IPS-NIHi11 (cell line): Measurements from ENCODE around the gene PDE4D.
"Not testable (repeated sequence)": the region's sequence is repeated elsewhere in the genome, so short reads cannot be mapped to it uniquely, and the experiment has no call there.

Experiments used
- DNase-seq: peaks from one replicate; pipeline ENCODE4 v3.0.0; 2012; ENCODE audit warnings: mixed read lengths, low spot score

Gene PDE4D

GRCh38 chr5:58969795-58970194, 923.7 kb downstream of the PDE4D start:
- no peak for DNase-seq

- no peak for DNase-seq
Observed at GRCh38 chr5:58969253-58969652, 924.3 kb downstream of the PDE4D start.

- DNase-seq = no peak
Observed at GRCh38 chr5:58968350-58968749, 925.2 kb downstream of the PDE4D start.

- no peak for DNase-seq
Observed at GRCh38 chr5:58967597-58968281, 925.8 kb downstream of the PDE4D start.

GRCh38 chr5:58965677-58966414, 927.7 kb downstream of the PDE4D start:
- DNase-seq = no peak

- no peak for DNase-seq
Observed at GRCh38 chr5:58963821-58964220, 929.7 kb downstream of the PDE4D start.

- no peak for DNase-seq
Observed at GRCh38 chr5:58963361-58963760, 930.2 kb downstream of the PDE4D start.

GRCh38 chr5:58961631-58962280, 931.8 kb downstream of the PDE4D start:
- no peak for DNase-seq

- no peak for DNase-seq
Observed at GRCh38 chr5:58958701-58959100, 934.8 kb downstream of the PDE4D start.

GRCh38 chr5:58953218-58953617, 940.3 kb downstream of the PDE4D start:
- DNase-seq = not testable (repeated sequence)

- DNase-seq = no peak
Observed at GRCh38 chr5:58950224-58950623, 943.3 kb downstream of the PDE4D start.

- no peak for DNase-seq
Observed at GRCh38 chr5:58946230-58946629, 947.3 kb downstream of the PDE4D start.

- no peak for DNase-seq
Observed at GRCh38 chr5:58944221-58944620, 949.3 kb downstream of the PDE4D start.

GRCh38 chr5:58940446-58940845, 953.1 kb downstream of the PDE4D start:
- no peak for DNase-seq

GRCh38 chr5:58939664-58940063, 953.9 kb downstream of the PDE4D start:
- DNase-seq = no peak

- DNase-seq = no peak
Observed at GRCh38 chr5:58938563-58939424, 954.7 kb downstream of the PDE4D start.

GRCh38 chr5:58937031-58937681, 956.4 kb downstream of the PDE4D start:
- peak; percentile 15 for DNase-seq

- DNase-seq = no peak
Observed at GRCh38 chr5:58934629-58935097, 958.9 kb downstream of the PDE4D start.

GRCh38 chr5:58933891-58934628, 959.5 kb downstream of the PDE4D start:
- no peak for DNase-seq

- no peak for DNase-seq
Observed at GRCh38 chr5:58932057-58932612, 961.4 kb downstream of the PDE4D start.
